ENCODE data around the gene OR2A7.
"Not testable (repeated sequence)": the region's sequence is repeated elsewhere in the genome, so short reads cannot be mapped to it uniquely, and the experiment has no call there.

Gene OR2A7, protein sequence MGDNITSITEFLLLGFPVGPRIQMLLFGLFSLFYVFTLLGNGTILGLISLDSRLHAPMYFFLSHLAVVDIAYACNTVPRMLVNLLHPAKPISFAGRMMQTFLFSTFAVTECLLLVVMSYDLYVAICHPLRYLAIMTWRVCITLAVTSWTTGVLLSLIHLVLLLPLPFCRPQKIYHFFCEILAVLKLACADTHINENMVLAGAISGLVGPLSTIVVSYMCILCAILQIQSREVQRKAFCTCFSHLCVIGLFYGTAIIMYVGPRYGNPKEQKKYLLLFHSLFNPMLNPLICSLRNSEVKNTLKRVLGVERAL

DNA sequence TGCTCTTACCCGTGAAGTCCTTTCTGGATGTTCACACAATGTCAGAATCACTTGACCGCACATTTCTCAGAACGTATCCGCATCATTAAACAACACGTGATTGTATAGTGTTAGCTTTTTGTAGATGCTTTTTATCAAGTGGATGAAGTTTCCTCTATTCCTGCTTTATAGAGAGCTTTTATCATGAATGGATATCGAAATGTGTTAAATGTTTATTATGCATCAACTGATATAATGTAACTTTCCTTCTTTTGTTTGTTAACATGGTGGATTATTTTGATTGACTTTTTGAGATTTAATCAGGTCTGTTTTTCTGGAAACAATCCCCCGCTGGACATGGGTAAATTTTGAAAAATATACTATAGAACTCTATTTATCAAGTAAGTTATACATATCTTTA, at the start of gene OR2A7:
Gene OR2A7 (minus strand): TSS at position 101 of the 400 bp plus-strand sequence. CDS start 5,164 bp downstream, outside the sequence.
- not testable (repeated sequence) for H3K27me3 ChIP-seq (ENCODE audit: low read depth, low read length); H4K20me1 ChIP-seq (ENCODE audit: insufficient read depth, low read length); H3K79me2 ChIP-seq (ENCODE audit: low read length); H3K4me3 ChIP-seq (ENCODE audit: low read length); H2AFZ ChIP-seq (ENCODE audit: low read depth, low read length); H3K9ac ChIP-seq (ENCODE audit: low read length); H3K27ac ChIP-seq (ENCODE audit: low read length); H3K4me2 ChIP-seq (ENCODE audit: low read length); H3K36me3 ChIP-seq (replicated peaks; ENCODE audit: low read depth, low read length); H3K9me3 ChIP-seq (ENCODE audit: insufficient read depth, low read length); H3K4me1 ChIP-seq (ENCODE audit: low read length)

DNA sequence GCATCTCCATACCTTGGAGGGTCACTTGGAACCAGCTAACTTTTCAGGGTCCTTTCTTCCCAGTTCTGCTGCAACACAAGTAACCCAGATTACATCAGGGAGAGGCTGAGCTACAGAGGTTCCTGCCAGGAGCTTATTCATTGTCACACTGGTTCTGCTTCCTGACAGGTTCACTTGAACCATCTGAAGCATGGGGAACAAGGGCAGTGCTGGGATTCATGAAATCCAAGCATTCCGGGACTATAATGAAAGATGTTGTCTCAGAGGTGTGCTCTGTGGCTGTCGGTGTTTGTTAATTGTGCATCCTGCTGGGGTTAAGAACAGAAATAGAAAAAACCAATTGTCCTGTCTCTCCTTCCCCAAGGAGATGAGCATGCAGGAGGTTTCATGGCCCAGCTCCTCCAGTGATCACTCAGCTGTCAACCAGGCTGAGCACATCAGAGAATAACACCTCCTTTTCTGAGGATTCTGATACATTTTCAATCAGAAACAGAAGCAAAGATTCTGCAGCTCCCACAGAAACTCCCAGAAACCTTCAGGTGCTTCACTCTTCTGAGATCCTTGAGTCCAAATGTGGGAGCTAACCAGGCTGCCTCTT, 47.4 kb upstream of the OR2A7 start, which contains the start of gene OR2A1:
Gene OR2A1 (plus strand): TSS at position 548 of the 598 bp plus-strand sequence. CDS start 5,706 bp downstream, outside the sequence.
- H4K20me1 ChIP-seq (ENCODE audit: insufficient read depth, low read length); H3K4me1 ChIP-seq (ENCODE audit: low read length); H3K4me2 ChIP-seq (ENCODE audit: low read length); H3K79me2 ChIP-seq (ENCODE audit: low read length); H3K36me3 ChIP-seq (replicated peaks; ENCODE audit: low read depth, low read length); H3K27me3 ChIP-seq (ENCODE audit: low read depth, low read length); H3K27ac ChIP-seq (ENCODE audit: low read length); H3K4me3 ChIP-seq (ENCODE audit: low read length); H3K9ac ChIP-seq (ENCODE audit: low read length); H2AFZ ChIP-seq (ENCODE audit: low read depth, low read length); H3K9me3 ChIP-seq (ENCODE audit: insufficient read depth, low read length): not testable (repeated sequence)

GRCh38 chr7:144311218-144311617, 46.6 kb upstream of the OR2A7 start:
- H3K4me1 ChIP-seq (ENCODE audit: low read length); H3K36me3 ChIP-seq (replicated peaks; ENCODE audit: low read depth, low read length); H3K9me3 ChIP-seq (ENCODE audit: insufficient read depth, low read length); H2AFZ ChIP-seq (ENCODE audit: low read depth, low read length); H3K27ac ChIP-seq (ENCODE audit: low read length); H3K4me3 ChIP-seq (ENCODE audit: low read length); H4K20me1 ChIP-seq (ENCODE audit: insufficient read depth, low read length); H3K4me2 ChIP-seq (ENCODE audit: low read length); H3K27me3 ChIP-seq (ENCODE audit: low read depth, low read length); H3K79me2 ChIP-seq (ENCODE audit: low read length); H3K9ac ChIP-seq (ENCODE audit: low read length): not testable (repeated sequence)

DNA sequence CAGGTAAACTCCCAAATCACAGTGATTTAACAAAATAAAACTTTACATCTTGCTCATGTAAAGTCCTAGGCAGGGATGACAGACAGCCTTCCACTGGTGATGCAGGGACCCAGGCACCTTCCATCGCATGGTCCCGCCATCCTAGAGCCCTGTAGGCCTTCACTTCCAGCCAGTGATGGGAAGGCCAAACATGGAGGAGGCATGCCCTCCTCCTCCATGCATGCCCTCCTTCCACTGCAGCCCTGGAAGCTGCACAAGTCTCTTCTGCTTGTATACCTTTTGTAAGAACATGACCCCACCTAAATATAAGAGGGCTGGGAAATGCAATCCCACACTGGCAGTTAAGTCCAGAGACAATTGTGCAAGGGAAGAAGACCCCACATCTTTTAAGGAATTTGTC, 45.1 kb upstream of the OR2A7 start:
- not testable (repeated sequence) for H3K4me1 ChIP-seq (ENCODE audit: low read length); H4K20me1 ChIP-seq (ENCODE audit: insufficient read depth, low read length); H3K79me2 ChIP-seq (ENCODE audit: low read length); H3K4me2 ChIP-seq (ENCODE audit: low read length); H3K36me3 ChIP-seq (replicated peaks; ENCODE audit: low read depth, low read length); H2AFZ ChIP-seq (ENCODE audit: low read depth, low read length); H3K9me3 ChIP-seq (ENCODE audit: insufficient read depth, low read length); H3K4me3 ChIP-seq (ENCODE audit: low read length); H3K27me3 ChIP-seq (ENCODE audit: low read depth, low read length); H3K27ac ChIP-seq (ENCODE audit: low read length); H3K9ac ChIP-seq (ENCODE audit: low read length)

DNA sequence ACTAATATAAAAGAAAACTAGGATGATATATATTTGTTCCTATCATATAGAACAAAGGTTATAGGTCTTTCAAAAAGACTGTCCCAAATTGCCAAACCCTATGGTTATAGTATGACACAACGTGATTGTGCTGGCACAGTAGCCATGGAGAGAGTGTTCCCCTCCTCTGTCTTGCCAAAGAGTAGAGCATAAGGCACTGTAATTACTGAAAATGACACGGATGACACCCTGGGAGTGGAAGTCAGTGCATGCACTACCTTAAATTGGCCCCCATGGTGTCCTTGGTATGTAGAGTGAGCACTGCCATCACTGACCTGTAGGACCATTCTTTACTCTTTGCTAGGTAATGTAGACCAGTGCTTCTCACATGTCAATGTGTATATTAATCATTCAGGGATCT, 40.6 kb upstream of the OR2A7 start:
- not testable (repeated sequence) for H3K9me3 ChIP-seq (ENCODE audit: insufficient read depth, low read length); H3K27ac ChIP-seq (ENCODE audit: low read length); H3K9ac ChIP-seq (ENCODE audit: low read length); H3K4me2 ChIP-seq (ENCODE audit: low read length); H3K4me3 ChIP-seq (ENCODE audit: low read length); H2AFZ ChIP-seq (ENCODE audit: low read depth, low read length); H3K36me3 ChIP-seq (replicated peaks; ENCODE audit: low read depth, low read length); H3K27me3 ChIP-seq (ENCODE audit: low read depth, low read length); H4K20me1 ChIP-seq (ENCODE audit: insufficient read depth, low read length); H3K79me2 ChIP-seq (ENCODE audit: low read length); H3K4me1 ChIP-seq (ENCODE audit: low read length)

GRCh38 chr7:144303607-144304006, 39.0 kb upstream of the OR2A7 start:
- H3K27me3 ChIP-seq (ENCODE audit: low read depth, low read length); H3K9ac ChIP-seq (ENCODE audit: low read length); H3K4me1 ChIP-seq (ENCODE audit: low read length); H3K27ac ChIP-seq (ENCODE audit: low read length); H3K4me3 ChIP-seq (ENCODE audit: low read length); H3K79me2 ChIP-seq (ENCODE audit: low read length); H4K20me1 ChIP-seq (ENCODE audit: insufficient read depth, low read length); H3K4me2 ChIP-seq (ENCODE audit: low read length); H3K9me3 ChIP-seq (ENCODE audit: insufficient read depth, low read length); H3K36me3 ChIP-seq (replicated peaks; ENCODE audit: low read depth, low read length); H2AFZ ChIP-seq (ENCODE audit: low read depth, low read length): not testable (repeated sequence)

DNA sequence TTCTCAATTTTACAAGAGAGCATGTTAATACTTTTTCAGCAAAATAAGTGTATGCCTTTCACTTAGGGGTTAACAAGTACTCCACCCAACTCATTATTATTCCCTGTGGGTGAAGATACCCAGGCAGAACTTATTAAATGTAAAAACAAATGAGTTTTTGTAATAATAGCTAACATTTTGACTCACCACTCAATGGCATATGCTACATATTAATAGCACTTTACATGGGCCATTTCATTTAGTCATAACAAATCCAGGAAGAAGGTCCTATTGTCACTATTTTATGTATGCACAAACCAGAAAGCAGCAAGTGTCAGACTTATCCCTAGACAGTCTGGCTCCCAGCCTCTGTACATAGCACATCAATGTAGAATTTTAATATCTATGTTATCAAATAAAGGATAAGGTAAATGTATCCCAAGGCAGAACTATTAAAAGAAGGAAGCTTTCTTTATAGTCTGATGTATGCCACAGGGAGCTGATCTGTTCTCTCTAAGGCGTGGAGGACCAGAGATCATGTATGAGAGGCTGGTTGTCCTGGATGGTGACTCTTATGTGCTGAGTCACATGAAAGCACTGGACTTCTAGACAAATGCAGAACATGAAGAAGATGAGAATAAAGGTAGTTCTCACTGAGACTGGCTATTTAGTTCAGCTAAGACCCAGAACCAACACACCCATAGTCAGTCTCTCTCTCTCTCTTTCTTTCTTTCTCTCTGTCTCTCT, 38.1 kb upstream of the OR2A7 start:
- not testable (repeated sequence) for H3K9me3 ChIP-seq (ENCODE audit: insufficient read depth, low read length); H3K27me3 ChIP-seq (ENCODE audit: low read depth, low read length); H3K4me3 ChIP-seq (ENCODE audit: low read length); H3K9ac ChIP-seq (ENCODE audit: low read length); H3K36me3 ChIP-seq (replicated peaks; ENCODE audit: low read depth, low read length); H4K20me1 ChIP-seq (ENCODE audit: insufficient read depth, low read length); H3K27ac ChIP-seq (ENCODE audit: low read length); H2AFZ ChIP-seq (ENCODE audit: low read depth, low read length); H3K4me1 ChIP-seq (ENCODE audit: low read length); H3K79me2 ChIP-seq (ENCODE audit: low read length); H3K4me2 ChIP-seq (ENCODE audit: low read length)

- not testable (repeated sequence) for H3K9ac ChIP-seq (ENCODE audit: low read length); H3K27ac ChIP-seq (ENCODE audit: low read length); H3K9me3 ChIP-seq (ENCODE audit: insufficient read depth, low read length); H4K20me1 ChIP-seq (ENCODE audit: insufficient read depth, low read length); H3K4me3 ChIP-seq (ENCODE audit: low read length); H3K27me3 ChIP-seq (ENCODE audit: low read depth, low read length); H3K4me2 ChIP-seq (ENCODE audit: low read length); H3K4me1 ChIP-seq (ENCODE audit: low read length); H3K79me2 ChIP-seq (ENCODE audit: low read length); H2AFZ ChIP-seq (ENCODE audit: low read depth, low read length); H3K36me3 ChIP-seq (replicated peaks; ENCODE audit: low read depth, low read length)
Measured at GRCh38 chr7:144293794-144294499, 29.4 kb upstream of the OR2A7 start.

- H3K9ac ChIP-seq (ENCODE audit: low read length); H3K27me3 ChIP-seq (ENCODE audit: low read depth, low read length): not testable (repeated sequence)
Measured at GRCh38 chr7:144292384-144293161, 28.0 kb upstream of the OR2A7 start.

More at GRCh38 chr7:144292384-144293161, 28.0 kb upstream of the OR2A7 start:
- H3K79me2 ChIP-seq (ENCODE audit: low read length); H3K4me1 ChIP-seq (ENCODE audit: low read length); H3K4me2 ChIP-seq (ENCODE audit: low read length); H3K36me3 ChIP-seq (replicated peaks; ENCODE audit: low read depth, low read length); H3K9me3 ChIP-seq (ENCODE audit: insufficient read depth, low read length); H3K4me3 ChIP-seq (ENCODE audit: low read length); H3K27ac ChIP-seq (ENCODE audit: low read length); H2AFZ ChIP-seq (ENCODE audit: low read depth, low read length); H4K20me1 ChIP-seq (ENCODE audit: insufficient read depth, low read length): not testable (repeated sequence)

All from OCI-LY3 (cell line).